OCI-LY1 (cell line): ENCODE results near the gene CXCL14.

ENCODE experiments used
- H2AFZ ChIP-seq: fragments of 200-600 bp; sonication (generic), shearing (Covaris generic); 2 replicates; pipeline ENCODE4 v1.6.0; 2014; ENCODE audit warnings: antibody characterized with exemption, mild to moderate bottlenecking, low read length
- H3F3A ChIP-seq: fragments of 200-600 bp; sonication (generic), shearing (Covaris generic); 2 replicates; pipeline ENCODE4 v1.6.0; 2014; ENCODE audit warnings: mild to moderate bottlenecking, antibody characterized with exemption, low read length, moderate library complexity; ENCODE audit not compliant: insufficient read depth
- H3K27ac ChIP-seq: fragments of 200-600 bp; sonication (generic); 2 replicates; pipeline ENCODE4 v1.5.1; 2014; ENCODE audit warnings: low read length, mixed run types, mild to moderate bottlenecking, low read depth; ENCODE audit not compliant: poor library complexity, severe bottlenecking
- H3K27me3 ChIP-seq: fragments of 200-600 bp; sonication (generic); 2 replicates; pipeline ENCODE4 v1.6.0; 2014; ENCODE audit warnings: antibody characterized with exemption, mild to moderate bottlenecking, low read length, moderate library complexity; ENCODE audit not compliant: insufficient read depth
- H3K36me3 ChIP-seq: fragments of 200-600 bp; sonication (generic); 2 replicates; pipeline ENCODE4 v1.6.1; 2014; ENCODE audit warnings: mild to moderate bottlenecking, antibody characterized with exemption, low read length, moderate library complexity, mixed read lengths; ENCODE audit not compliant: insufficient read depth
- H3K4me1 ChIP-seq: fragments of 200-600 bp; sonication (generic); 2 replicates; pipeline ENCODE4 v1.5.1; 2014; ENCODE audit warnings: mild to moderate bottlenecking, low read length, moderate library complexity; ENCODE audit not compliant: insufficient read depth, severe bottlenecking
- H3K4me2 ChIP-seq: fragments of 200-600 bp; sonication (generic), shearing (Covaris generic); 2 replicates; pipeline ENCODE4 v1.6.1; 2014; ENCODE audit warnings: low read length
- H3K4me3 ChIP-seq: fragments of 200-600 bp; sonication (generic); 2 replicates; pipeline ENCODE4 v1.5.1; 2014; ENCODE audit warnings: low read length, low read depth, mild to moderate bottlenecking, mixed read lengths; ENCODE audit not compliant: poor library complexity, severe bottlenecking
- H3K79me2 ChIP-seq: fragments of 200-600 bp; shearing (Covaris generic); 2 replicates; pipeline ENCODE4 v1.6.1; 2016; ENCODE audit warnings: mixed run types, low read length, mixed read lengths; ENCODE audit not compliant: insufficient read depth
- H3K9ac ChIP-seq: fragments of 200-600 bp; sonication (generic), shearing (Covaris generic); 2 replicates; pipeline ENCODE4 v1.6.1; 2014; ENCODE audit warnings: mild to moderate bottlenecking, low read length, mixed read lengths
- H3K9me2 ChIP-seq: fragments of 200-600 bp; sonication (generic), shearing (Covaris generic); 2 replicates; pipeline ENCODE4 v1.6.1; 2014; ENCODE audit warnings: low read depth, mild to moderate bottlenecking, low read length, mixed read lengths
- H3K9me3 ChIP-seq: fragments of 200-600 bp; shearing (Covaris generic); 2 replicates; pipeline ENCODE4 v1.6.1; 2014; ENCODE audit warnings: low read length, mixed read lengths
- H4K20me1 ChIP-seq: fragments of 200-600 bp; sonication (generic), shearing (Covaris generic); 2 replicates; pipeline ENCODE4 v1.6.0; 2016; ENCODE audit warnings: mild to moderate bottlenecking, low read length; ENCODE audit not compliant: insufficient read depth
- EZH2 ChIP-seq: fragments of 200-600 bp; sonication (generic), shearing (Covaris generic); IDR thresholded peaks from 2 replicates; pipeline ENCODE4 v1.8.0; 2017; ENCODE audit warnings: borderline replicate concordance, mixed run types, mild to moderate bottlenecking, antibody characterized with exemption, low read length, moderate library complexity, mixed read lengths
- TF ChIP-seq, protein P1 (sequence below): fragments of 200-600 bp; sonication (generic), shearing (Covaris generic); IDR thresholded peaks from 2 replicates; pipeline ENCODE4 v1.5.1; 2017; ENCODE audit warnings: mild to moderate bottlenecking, antibody characterized with exemption, low read length, moderate library complexity, mixed read lengths

CXCL14 gene

GRCh38 chr5:135549413-135549812 lies 29.4 kb downstream of the CXCL14 start:
- Histone ChIP-seq H3K9me2 (no peaks in the 10 kb centered on the region), H3K27me3 (no peaks in the 10 kb centered on the region), H3K79me2 (no peaks in the 10 kb centered on the region), H3K36me3 (no peaks in the 10 kb centered on the region), H3K4me3 (no peak overlapping the region), H4K20me1 (no peaks in the 10 kb centered on the region), H3K9me3 (no peaks in the 10 kb centered on the region), H3K9ac (no peak overlapping the region), H3K4me2 (no peak overlapping the region), H3F3A (no peaks in the 10 kb centered on the region), H2AFZ (no peak overlapping the region), H3K4me1 (no peaks in the 10 kb centered on the region), H3K27ac (no peak overlapping the region)
- TF ChIP-seq EZH2: no peak
- TF ChIP-seq, protein P1, sequence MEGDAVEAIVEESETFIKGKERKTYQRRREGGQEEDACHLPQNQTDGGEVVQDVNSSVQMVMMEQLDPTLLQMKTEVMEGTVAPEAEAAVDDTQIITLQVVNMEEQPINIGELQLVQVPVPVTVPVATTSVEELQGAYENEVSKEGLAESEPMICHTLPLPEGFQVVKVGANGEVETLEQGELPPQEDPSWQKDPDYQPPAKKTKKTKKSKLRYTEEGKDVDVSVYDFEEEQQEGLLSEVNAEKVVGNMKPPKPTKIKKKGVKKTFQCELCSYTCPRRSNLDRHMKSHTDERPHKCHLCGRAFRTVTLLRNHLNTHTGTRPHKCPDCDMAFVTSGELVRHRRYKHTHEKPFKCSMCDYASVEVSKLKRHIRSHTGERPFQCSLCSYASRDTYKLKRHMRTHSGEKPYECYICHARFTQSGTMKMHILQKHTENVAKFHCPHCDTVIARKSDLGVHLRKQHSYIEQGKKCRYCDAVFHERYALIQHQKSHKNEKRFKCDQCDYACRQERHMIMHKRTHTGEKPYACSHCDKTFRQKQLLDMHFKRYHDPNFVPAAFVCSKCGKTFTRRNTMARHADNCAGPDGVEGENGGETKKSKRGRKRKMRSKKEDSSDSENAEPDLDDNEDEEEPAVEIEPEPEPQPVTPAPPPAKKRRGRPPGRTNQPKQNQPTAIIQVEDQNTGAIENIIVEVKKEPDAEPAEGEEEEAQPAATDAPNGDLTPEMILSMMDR: no peak

GRCh38 chr5:135547590-135548254 lies 31.1 kb downstream of the CXCL14 start:
- no peak overlapping the region for H3K9ac ChIP-seq
- H3K79me2 ChIP-seq: no peaks in the 10 kb centered on the region
- H3K9me3 ChIP-seq: no peaks in the 10 kb centered on the region
- no peaks in the 10 kb centered on the region for H3K36me3 ChIP-seq
- H3K4me3 ChIP-seq: no peak overlapping the region
- no peaks in the 10 kb centered on the region for H4K20me1 ChIP-seq
- no peak overlapping the region for H3K4me2 ChIP-seq
- H3K4me1 ChIP-seq: no peaks in the 10 kb centered on the region
- no peaks in the 10 kb centered on the region for H3K27me3 ChIP-seq
- H3K9me2 ChIP-seq: no peaks in the 10 kb centered on the region
- no peak overlapping the region for H3K27ac ChIP-seq
- no peak for TF ChIP-seq EZH2
- TF ChIP-seq, protein P1: no peak
- H3F3A ChIP-seq: no peaks in the 10 kb centered on the region
- H2AFZ ChIP-seq: no peak overlapping the region

DNA sequence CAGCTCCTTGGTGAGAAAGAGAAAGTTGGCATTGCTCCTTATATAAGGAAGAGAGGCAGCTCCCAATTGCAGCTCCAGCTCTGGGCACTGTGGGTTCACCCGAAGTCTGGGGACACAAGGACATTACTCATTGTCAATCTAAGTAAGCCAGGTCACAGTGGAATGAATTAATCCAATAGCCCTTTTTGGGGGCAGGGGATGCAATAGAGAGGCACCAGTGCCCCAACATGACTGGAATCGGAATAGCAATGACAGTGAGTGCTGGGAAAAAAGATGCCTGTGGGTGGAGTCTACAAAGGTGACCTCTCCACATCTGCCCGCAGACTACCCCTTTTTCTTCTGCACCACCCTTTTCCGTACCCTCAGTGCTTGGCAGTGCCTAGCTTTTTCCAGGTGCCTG lies 31.9 kb downstream of the CXCL14 start:
- Histone ChIP-seq H2AFZ (no peak overlapping the region), H4K20me1 (no peaks in the 10 kb centered on the region), H3K9me2 (no peaks in the 10 kb centered on the region), H3K4me1 (no peaks in the 10 kb centered on the region), H3K4me2 (no peak overlapping the region), H3K27me3 (no peaks in the 10 kb centered on the region; the same call in 1 of the 2 replicates), H3K36me3 (no peaks in the 10 kb centered on the region), H3K79me2 (no peaks in the 10 kb centered on the region), H3K9ac (no peak overlapping the region), H3K4me3 (no peak overlapping the region), H3K9me3 (no peaks in the 10 kb centered on the region), H3K27ac (no peak overlapping the region), H3F3A (no peaks in the 10 kb centered on the region)
- TF ChIP-seq EZH2: no peak
- TF ChIP-seq, protein P1: no peak
